Panc1 (cell line): ENCODE measurements around the gene SMC4.

Experiments
- CTCF ChIP-seq: fragments of 450-650 bp; IDR thresholded peaks from 2 replicates; pipeline ENCODE4 v1.5.1; 2017; ENCODE audit warnings: mild to moderate bottlenecking
- POLR2AphosphoS5 ChIP-seq: IDR thresholded peaks from 2 replicates; pipeline ENCODE4 v1.6.1; 2012; ENCODE audit warnings: mild to moderate bottlenecking, low read depth, low read length, moderate library complexity
- REST ChIP-seq, 2 experiments: IDR thresholded peaks; 2 replicates each; pipeline ENCODE4 v1.6.1; 2011 to 2012; ENCODE audit warnings: low read depth in 2 of 2, control low read depth in 1 of 2, low read length in 1 of 2, mild to moderate bottlenecking in 1 of 2, moderate library complexity in 1 of 2; ENCODE audit not compliant: insufficient read depth in 1 of 2
- SIN3A ChIP-seq: IDR thresholded peaks from 2 replicates; pipeline ENCODE4 v1.6.1; 2012; ENCODE audit warnings: low read depth, mild to moderate bottlenecking, low read length, moderate library complexity, borderline replicate concordance; ENCODE audit not compliant: insufficient read depth
- TCF7L2 ChIP-seq: IDR thresholded peaks from 2 replicates; pipeline ENCODE4 v1.6.1; 2011; ENCODE audit warnings: mild to moderate bottlenecking, low read depth, low read length, inconsistent platforms

DNA sequence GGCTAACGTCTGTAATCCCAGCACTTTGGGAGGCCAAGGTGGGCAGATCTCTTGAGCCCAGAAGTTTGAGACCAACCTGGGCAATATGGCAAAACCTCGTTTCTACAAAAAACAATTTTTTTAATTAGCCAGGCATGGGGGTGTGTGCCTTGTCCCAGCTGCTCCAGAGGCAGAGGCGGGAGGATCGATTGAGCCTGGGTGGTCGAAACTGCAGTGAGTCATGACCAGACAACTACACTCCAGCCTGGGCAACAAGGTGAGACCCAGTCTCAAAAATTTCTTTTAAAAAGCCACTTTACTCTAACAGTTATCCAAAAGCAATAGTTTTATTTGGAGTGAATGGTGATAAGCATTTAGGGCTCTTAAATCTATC is 37.6 kb downstream of the SMC4 start:
- TF ChIP-seq POLR2AphosphoS5 (0 out of 2 replicates have a peak, but pooled peaks have one; percentile 41), CTCF (no peak), REST (IDR thresholded peaks at IDR 0.05; ENCODE audit: insufficient read depth in 1 of 2, low read depth in 2 of 2, low read length in 1 of 2) (no peak), SIN3A (no peak), TCF7L2 (no peak)
